GM18861 (cell line): ENCODE data around the gene CTRL.
"Not testable (repeated sequence)": the region's sequence is repeated elsewhere in the genome, so short reads cannot be mapped to it uniquely, and the experiment has no call there.

ENCODE experiments used
- ATAC-seq: cut with Tn5 transposase; IDR thresholded peaks from one replicate; pipeline ENCODE4 v1.9.1; 2021; ENCODE audit not compliant: unreplicated experiment

CTRL gene

DNA sequence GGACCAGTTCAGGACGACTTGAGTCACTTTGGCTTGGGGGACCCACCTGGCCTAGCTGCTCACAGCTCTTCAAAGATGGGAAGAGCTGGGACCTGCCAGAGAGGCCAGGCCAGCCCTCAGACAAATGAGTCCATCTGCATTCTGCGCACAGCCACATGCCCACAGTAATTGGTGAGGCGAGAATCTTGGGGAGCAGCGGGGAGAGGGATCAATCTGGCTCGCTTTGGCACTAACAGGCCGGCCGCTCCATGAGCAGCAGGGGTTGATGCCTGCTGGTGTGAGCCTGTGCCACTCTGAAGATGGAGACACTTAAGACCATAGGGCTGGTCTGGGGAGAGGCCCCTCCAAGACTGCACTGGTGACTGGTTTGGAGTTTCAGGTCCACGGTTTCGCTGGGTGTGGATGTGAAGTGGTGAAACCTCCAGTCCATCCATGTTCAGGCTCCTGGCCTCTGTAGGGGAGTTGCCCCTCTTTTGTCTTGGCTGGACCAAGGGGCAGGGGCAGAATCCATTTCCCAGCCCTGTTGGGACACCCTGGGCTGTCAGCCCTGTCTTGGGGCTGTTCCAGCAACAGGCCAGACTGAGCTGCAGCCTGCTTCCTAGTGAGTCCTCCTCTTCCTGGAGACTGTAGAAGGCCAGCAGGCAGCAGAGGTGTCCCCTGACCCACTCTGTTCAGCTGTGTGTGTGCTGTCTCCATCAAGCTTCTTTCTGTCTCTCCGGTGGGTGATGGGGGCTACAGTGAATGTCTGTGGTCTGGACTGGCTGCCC lies 7.3 kb downstream of the CTRL start:
- ATAC-seq: no peak

DNA sequence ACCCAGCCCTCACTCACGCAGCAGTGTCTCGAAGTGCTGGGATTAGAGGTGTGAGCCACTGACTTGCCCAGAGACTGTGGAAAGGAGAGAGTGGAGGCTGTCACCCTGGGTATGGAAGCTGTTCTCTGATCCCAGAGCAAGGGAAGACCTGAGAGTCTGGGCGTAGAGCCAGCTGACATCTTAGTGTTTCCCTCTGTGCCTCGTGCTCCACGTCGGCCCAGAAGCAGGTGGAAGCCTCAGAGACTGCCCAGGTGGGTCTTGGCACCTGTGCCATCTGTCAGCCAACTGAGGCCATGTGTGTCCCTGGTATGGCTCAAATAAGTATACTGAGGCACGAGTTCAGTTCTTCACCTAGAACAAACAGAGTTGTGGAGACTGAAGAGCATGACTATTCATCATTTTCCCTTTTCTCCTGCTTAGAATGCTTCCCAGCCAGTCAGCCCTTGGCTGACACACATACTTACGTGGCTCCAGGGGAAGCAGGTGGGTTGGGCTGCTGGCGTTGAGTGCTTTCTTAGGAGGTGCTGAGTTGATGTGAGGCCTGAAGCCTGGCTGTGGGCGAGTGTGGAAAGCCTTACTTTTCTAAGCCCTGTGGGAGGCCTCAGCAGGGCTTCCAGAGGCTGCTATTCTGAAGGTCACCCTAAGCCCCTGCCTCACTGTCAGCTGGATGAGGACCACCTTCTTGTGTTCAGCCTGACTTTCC lies 8.1 kb downstream of the CTRL start:
- no peak for ATAC-seq

DNA sequence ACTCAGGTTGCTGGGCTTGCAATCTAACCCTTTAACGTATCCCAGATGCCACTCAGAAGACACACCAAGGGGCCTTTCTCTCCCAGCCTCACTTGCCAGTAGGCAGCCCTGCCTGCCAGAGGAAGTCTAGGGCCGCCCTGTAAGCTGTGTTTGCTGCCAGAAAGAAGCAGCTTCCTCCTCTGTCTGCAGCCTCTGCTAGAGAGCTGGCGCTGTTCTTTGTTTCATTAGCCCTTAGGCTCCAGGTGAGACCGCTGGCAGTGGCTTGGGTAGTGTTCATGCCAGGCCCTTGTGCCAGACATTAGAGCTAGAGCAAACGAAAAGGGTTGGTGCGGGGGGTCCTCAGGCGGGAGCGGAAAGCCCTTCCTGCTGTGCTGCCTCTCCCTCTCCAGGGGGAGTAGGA lies 8.9 kb downstream of the CTRL start:
- ATAC-seq: no peak

DNA sequence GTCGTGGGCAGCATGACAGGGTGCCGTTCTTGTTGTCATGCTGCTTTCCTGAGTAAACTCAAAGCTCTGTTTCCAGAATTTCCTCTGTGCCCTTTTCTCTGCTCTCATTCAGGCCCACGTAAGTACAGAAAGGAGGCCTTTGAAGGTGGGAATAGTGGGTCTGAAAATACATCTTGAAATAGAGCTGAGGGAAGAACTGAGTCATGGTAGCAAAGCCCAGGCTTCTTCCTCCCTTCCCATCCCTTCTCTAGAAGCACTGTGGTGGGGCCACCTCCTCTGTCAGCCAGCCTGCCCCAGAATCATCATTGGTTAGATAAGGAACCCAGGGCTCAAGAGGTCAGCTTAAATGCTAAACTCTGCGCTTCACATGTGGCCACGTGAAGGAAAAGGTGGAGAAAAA lies 9.4 kb downstream of the CTRL start:
- no peak for ATAC-seq

DNA sequence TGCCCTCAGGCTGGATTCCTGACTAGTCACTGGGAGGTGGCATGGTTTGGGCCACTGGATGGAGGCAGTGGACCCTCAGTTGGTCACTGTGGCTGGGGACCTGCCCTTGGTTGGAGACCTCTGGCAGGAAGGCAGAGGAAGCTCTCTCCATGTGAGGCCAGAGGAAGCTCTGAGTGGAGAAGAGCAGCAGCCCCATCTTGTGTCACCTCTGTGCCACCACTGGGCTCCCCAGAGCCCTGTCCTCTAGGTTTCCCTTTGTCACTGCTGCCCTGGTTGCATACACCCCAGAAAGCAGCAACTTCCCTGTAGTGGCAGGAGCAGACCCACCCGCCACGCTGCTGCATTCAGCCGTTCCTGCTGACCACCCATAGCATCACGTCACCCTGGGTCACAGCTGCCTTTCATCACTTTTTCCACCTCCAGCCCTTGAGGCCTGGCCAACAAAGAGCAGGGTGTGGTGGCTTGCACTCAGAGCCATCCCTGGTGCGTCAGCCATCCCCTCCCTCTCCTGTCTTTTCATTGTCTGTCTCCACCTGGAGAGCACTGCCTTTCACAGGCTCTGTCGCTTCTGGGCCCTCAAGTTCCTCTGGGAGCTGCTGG lies 11.9 kb downstream of the CTRL start:
- ATAC-seq: no peak

DNA sequence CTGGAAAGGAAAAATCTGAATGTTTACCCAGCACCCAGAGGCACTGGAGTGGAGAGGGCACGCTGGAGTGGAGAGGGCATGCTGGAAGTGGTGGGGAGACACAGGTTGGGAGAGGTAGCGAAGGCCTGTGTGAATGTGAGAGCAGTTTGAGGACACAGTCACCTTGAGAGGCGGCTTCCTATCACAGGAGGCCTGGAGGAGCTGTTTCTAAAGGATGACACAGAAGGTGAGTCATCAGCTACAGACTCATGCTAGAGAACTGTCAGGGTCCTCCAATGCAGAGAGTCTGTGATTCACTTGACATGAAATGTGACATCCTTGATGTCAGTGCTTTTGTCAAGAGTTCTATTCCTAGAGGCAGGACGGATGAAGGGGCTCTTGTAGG lies 13.8 kb downstream of the CTRL start:
- ATAC-seq: no peak

DNA sequence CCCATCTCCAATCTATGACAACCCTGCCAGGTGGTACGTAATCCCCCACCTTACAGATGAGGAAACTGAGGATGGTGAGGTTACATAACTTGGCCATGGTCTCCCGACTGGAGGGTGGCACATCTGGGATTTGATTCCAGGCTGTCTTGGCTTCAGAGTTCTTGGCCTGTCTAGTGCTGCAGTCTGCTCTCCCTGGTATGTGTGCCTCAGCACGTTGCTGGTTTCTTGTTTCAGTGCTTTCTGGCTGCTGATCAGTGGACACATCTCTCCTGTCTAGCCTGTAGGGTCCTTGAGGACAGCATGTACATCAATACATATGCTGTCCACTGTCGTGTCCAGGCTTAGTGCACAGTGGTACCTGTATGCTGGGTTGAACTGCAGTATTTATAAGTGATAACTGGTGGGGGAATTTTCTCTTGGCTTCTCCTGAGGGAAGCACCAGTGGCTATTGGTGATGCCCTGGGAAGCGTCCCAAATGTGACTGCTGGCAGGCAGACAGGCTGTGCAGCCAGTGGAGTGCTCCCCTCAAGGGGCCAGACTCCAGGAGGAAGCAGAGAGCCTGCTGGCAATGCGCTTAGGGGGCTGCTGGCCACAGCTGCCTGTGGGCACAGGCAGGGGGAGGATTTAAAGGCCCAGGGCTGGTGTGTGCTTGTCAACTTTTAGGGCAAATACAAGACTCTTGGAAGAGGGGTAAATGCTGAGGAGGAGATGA lies 14.4 kb downstream of the CTRL start:
- no peak for ATAC-seq

DNA sequence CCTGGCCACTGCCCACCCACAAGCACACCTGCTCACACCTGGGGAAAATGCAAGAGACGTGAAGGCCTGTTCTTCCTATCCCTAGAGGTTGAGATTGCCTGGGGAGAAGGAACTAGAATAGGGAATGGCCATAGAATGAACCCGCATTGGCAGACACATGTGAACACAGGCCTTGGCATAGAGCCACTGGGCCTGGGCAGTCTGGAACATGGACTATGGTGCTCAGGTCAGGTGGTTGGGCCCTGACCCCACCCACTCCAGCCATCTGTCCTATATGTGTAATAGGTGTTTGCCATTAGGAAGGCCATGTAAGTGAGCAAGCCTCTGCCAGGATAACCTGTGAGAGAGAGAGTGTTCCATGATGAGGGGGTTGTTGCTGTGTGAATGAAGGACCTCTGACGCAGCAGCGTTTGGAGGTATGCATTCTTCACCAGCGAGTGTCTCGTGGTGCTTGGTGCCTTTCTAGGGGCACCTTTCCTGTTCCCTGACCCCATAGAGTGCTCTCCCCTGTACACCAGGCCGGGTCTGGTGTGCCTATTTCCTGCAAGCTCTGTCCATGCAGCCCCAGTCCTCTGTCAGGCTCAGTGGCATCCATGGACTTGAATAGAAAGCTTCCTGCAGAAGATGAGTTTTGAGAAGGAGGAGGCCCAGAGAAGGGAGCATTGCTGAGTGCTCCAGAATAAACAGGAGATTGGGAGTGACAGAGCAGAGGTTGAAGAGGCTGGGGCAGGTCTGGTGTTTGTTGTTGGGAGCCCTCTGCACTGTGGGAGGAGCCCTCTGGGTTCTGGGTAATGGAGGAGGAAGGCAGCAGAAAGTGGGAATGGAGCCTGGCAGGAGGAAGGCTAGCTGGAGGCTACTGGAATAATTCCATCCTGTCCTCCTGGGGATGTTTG lies 15.6 kb downstream of the CTRL start:
- ATAC-seq: no peak

DNA sequence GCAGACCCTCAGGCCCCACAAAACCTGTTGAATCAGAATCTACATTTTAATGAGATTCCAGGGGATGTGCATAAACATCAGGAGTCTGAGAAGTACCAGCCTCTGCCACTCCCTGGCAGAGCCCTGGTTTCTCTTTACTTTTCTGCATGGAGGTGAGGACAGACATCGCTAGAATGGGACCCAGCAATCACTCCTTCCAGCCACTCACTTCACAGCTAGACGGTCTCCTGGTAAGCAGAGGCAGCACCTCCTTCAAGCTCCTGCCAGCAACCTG lies 16.2 kb downstream of the CTRL start:
- not testable (repeated sequence) for ATAC-seq

DNA sequence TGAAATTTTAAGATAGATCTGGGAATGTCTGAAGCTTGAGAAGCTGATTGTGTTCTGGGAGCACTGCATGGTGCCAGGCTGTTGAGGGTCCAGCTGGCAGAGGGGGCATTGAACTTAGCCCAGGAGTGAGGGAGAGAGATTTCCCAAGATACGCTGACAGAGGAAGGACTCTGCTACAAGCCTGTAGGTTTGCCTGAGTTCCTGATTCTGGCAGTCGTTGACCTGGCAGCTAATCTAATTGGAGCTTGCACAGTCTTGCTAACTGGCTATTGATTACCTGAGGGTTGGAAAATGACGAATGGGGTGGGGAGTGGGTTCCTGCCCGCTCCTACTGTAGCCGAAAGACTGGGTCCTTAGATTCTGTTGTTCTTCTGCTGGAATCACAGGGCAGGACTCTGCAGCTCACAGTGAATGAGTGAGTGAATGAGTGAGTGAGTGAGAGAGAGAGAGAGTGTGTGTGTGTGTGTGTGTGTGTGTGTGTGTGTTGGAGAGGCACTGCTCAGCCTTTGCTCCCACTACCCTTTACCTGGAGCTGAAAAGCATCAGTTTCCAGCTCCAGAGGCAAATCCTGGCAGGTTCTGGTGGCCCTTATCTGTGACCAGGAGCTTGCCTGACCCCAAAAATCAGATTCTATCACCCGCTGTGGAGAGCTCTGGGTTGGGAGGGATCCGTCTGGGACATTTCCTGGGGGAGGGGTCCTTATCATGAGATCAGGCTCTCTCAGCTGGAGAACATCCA lies 16.7 kb downstream of the CTRL start:
- no peak for ATAC-seq

DNA sequence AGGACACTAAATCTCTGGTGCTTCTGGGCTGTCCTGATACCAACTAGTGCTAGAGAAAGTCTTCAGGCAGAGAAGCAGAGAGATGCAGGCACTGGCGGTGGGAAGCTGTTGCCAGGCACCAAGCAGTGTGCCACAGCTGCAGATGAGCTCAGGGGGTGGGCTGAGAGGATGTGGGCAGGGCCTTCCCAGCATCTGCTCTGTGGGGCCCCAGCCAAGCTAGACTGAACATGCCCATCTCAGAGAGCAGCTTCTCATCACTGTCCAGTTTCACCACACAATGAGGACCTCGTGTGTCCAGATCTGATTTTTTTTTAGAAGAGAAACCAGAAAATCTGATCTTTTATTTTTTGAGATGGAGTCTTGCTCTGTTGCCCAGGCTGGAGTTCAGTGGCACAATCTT lies 21.5 kb downstream of the CTRL start:
- no peak for ATAC-seq

DNA sequence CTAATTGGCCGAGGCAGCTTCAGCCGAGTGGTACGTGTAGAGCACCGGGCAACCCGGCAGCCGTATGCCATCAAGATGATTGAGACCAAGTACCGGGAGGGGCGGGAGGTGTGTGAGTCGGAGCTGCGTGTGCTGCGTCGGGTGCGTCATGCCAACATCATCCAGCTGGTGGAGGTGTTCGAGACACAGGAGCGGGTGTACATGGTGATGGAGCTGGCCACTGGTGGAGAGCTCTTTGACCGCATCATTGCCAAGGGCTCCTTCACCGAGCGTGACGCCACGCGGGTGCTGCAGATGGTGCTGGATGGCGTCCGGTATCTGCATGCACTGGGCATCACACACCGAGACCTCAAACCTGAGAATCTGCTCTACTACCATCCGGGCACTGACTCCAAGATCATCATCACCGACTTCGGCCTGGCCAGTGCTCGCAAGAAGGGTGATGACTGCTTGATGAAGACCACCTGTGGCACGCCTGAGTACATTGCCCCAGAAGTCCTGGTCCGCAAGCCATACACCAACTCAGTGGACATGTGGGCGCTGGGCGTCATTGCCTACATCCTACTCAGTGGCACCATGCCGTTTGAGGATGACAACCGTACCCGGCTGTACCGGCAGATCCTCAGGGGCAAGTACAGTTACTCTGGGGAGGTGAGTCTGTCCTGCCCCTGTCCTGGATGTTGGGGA lies 22.5 kb downstream of the CTRL start:
- no peak for ATAC-seq

DNA sequence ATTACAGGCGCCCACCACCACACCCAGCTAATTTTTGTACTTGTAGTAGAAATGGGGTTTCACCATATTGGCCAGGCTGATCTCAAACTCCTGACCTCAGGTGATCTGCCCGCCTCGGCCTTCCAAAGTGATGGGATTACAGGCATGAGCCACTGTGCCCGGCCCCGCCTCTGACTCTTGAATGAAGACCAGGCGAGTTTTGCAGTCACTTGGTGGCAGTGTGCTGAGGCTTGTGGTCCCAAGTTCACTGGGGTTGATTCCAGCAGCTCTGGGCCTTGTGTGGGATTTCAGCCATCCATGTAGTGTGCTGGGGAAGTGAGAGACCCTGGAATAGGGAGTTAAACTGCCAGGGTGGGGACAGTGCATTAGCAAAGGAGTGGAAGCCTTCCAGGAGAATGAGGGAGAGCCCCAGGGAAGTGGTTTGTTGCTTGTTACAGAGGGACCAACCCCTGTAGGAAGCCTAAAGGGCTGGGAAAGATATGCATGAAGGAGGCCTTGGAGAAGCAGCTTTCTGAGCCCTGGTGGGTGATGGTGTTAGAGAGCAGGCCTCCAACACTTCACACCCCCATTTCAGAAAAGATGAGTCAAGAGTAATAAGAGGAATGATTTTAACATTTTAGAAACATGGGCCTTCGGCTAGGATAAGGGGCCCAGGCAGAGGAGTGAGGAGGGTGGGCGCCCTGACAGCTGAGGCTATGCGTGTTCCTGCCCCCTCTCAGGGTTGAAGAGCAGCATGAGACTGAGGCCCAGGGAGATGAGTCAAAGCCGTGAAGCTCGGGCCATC lies 24.1 kb downstream of the CTRL start:
- no peak for ATAC-seq

DNA sequence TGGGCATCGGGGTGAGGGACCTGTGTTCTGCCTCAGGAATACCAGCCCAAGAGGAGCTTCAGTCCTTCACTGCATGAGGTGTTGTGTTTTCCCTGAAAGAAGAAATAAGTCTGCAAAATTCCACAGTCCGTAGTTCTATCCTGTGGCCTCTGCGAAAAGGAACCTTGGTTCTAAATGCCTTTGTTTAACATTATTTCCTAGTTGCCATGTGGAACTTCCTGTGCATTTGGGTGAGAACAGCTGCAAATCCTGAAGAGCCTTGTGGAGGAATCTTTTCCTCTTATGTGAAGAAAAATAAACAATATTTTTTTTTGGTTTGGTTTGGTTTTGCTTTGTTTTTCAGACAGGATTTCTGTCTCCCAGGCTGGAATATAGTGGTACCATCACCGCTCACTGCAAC lies 28.8 kb downstream of the CTRL start:
- ATAC-seq: no peak

DNA sequence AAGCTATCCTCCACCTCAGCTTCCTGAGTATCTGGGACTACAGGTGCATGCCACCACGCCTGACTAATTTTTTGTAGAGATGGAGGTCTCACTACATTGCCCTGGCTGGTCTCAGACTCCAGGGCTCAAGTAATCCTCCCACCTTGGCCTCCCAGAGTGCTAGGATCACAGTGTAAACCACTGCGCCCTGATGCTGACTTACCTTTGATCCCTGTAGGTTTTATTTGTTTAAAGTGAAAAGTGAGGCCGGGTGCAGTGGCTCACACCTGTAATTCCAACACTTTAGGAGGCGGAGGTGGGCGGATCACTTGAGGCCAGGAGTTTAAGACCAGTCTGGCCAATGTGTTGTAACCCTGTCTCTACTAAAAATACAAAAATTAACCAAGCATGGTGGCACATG lies 29.9 kb downstream of the CTRL start:
- no peak for ATAC-seq

DNA sequence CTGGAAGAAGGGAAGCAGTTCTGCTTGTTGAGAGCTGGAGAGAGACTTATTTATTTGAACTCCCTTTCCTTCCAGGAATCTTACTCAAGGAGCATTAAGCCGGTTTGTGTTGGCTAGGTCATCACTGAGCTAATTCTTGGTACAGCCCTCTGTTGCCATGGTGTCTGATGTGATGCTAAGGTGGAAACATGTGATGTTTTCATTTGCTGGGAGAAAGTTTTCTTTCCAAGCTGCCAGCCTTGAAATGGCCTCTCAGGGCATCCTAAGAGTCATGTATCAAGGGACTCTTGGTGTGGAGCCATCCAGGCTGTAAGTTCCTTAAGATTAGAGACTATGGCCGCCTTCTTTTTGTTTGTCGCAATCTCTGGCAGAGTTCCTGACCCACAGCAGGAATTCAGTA lies 34.4 kb downstream of the CTRL start:
- ATAC-seq: no peak

DNA sequence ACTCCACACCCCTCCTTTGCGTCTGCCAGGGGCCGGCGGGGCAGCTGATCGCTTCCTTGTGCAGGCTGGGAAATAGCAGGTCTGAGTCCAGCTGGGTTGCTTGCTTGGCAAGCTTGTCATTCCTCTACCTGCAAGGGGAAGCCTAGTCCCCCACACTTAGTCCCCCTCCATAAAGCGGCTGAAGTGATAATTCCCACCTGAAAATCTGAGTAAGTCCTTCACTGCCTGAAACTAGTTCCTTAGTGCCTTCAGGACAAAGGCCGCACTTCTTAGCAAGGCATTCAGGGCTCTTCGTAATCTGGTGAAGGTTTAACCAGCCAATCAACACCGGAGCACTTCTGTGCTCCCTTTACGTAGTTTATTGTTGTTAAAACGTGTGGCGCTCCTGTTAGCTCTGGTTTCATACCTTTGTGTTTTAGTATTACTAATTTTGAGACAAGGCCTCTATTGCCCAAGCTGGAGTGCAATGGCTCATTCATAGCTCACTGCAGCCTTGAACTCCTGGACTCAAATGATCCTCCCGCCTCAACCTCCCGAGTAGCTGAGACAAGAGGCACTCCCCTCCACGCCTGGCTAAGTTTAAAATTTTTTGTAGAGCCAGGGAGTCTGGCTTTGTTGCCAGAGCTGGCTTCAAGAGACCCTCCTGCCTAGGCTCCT lies 37.8 kb downstream of the CTRL start:
- no peak for ATAC-seq
